OCI-LY3 (cell line): ENCODE data around the gene ARHGAP10.
A peak's percentile ranks its signal among the peaks of the same experiment; 100 is the strongest.

ENCODE experiments used
- H2AFZ ChIP-seq: fragments of 200-600, 300-600 bp; shearing (Covaris generic); 2 replicates; pipeline ENCODE4 v1.6.0; 2014; ENCODE audit warnings: antibody characterized with exemption, low read depth, low read length
- H3K27ac ChIP-seq: fragments of 200-600, 300-600 bp; sonication (generic); 2 replicates; pipeline ENCODE4 v1.5.1; 2014; ENCODE audit warnings: mild to moderate bottlenecking, low read length, moderate library complexity, mixed read lengths
- H3K27me3 ChIP-seq: fragments of 200-600, 300-600 bp; sonication (generic); 2 replicates; pipeline ENCODE4 v1.6.1; 2014; ENCODE audit warnings: low read depth, low read length, mixed read lengths
- H3K36me3 ChIP-seq: fragments of 200-600, 300-600 bp; sonication (generic); replicated peaks from 2 replicates; pipeline ENCODE3; 2014; ENCODE audit warnings: low read depth, low read length, mixed read lengths
- H3K4me1 ChIP-seq: fragments of 300-600, 200-600 bp; sonication (generic); 2 replicates; pipeline ENCODE4 v1.6.1; 2014; ENCODE audit warnings: low read length, mixed read lengths
- H3K4me2 ChIP-seq: fragments of 200-600, 300-600 bp; sonication (generic); 2 replicates; pipeline ENCODE4 v1.6.1; 2014; ENCODE audit warnings: low read length, mixed read lengths
- H3K4me3 ChIP-seq: fragments of 300-600, 200-600 bp; sonication (generic); 2 replicates; pipeline ENCODE4 v1.5.1; 2014; ENCODE audit warnings: antibody characterized with exemption, mild to moderate bottlenecking, low read length, moderate library complexity
- H3K79me2 ChIP-seq: fragments of 300-600, 200-600 bp; shearing (Covaris generic); 2 replicates; pipeline ENCODE4 v1.6.1; 2014; ENCODE audit warnings: mild to moderate bottlenecking, low read length, mixed read lengths
- H3K9ac ChIP-seq: fragments of 300-600, 200-600 bp; shearing (Covaris generic); 2 replicates; pipeline ENCODE4 v1.6.0; 2014; ENCODE audit warnings: mild to moderate bottlenecking, low read length, moderate library complexity
- H3K9me3 ChIP-seq: fragments of 200-600, 300-600 bp; shearing (Covaris generic); 2 replicates; pipeline ENCODE4 v1.6.1; 2014; ENCODE audit warnings: low read length, mixed read lengths; ENCODE audit not compliant: insufficient read depth
- H4K20me1 ChIP-seq: fragments of 200-600, 300-600 bp; sonication (generic); 2 replicates; pipeline ENCODE4 v1.6.1; 2016; ENCODE audit warnings: low read length, mixed read lengths; ENCODE audit not compliant: insufficient read depth
- CTCF ChIP-seq: fragments of 200-600, 300-600 bp; sonication (generic); IDR thresholded peaks from 2 replicates; pipeline ENCODE4 v1.5.1; 2014; ENCODE audit warnings: antibody characterized with exemption, low read length, low read depth
- EZH2phosphoT487 ChIP-seq: fragments of 200-600 bp; shearing (Covaris generic); IDR thresholded peaks from 2 replicates; pipeline ENCODE4 v1.6.1; 2018; ENCODE audit warnings: antibody characterized with exemption, mixed run types, low read depth

Gene ARHGAP10

GRCh38 chr4:147731580-147732517, at the start of gene ARHGAP10:
Gene ARHGAP10, plus strand, starts transcription at chr4:147732088. Its CDS starts 214 bp downstream, at chr4:147732302.
- Histone ChIP-seq H3K9ac (peak within 1 kb of the TSS; percentile 75), H4K20me1 (peaks cover 9% of the 10 kb centered on the region; the same call in 1 of the 2 replicates), H3K4me2 (peak within 1 kb of the TSS; percentile 90), H2AFZ (peak within 1 kb of the TSS; percentile 88), H3K4me3 (peak within 1 kb of the TSS; percentile 76), H3K4me1 (peaks cover 46% of the 10 kb centered on the region), H3K9me3 (no peaks in the 10 kb centered on the region), H3K27me3 (peaks cover 27% of the 10 kb centered on the region), H3K36me3 (no peaks in the 10 kb centered on the region), H3K27ac (peak within 1 kb of the TSS; percentile 51), H3K79me2 (peaks cover 28% of the 10 kb centered on the region)
- no peak for TF ChIP-seq CTCF
- no peak for TF ChIP-seq EZH2phosphoT487

GRCh38 chr4:147682755-147683154, 49.1 kb upstream of the ARHGAP10 start:
- H2AFZ ChIP-seq = no peak overlapping the region
- H3K4me2 ChIP-seq = peak overlapping the region; percentile 78
- H3K9ac ChIP-seq = peak overlapping the region; percentile 78

GRCh38 chr4:147683188-147683591, 48.7 kb upstream of the ARHGAP10 start:
- TF ChIP-seq EZH2phosphoT487 (no peak), CTCF (no peak)
- peak overlapping the region; percentile 56 for H3K27ac ChIP-seq

More at GRCh38 chr4:147682755-147683154, 49.1 kb upstream of the ARHGAP10 start:
- Histone ChIP-seq H4K20me1 (0 out of 2 replicates have a peak, but pooled peaks cover 8% of the 10 kb centered on the region), H3K27me3 (no peaks in the 10 kb centered on the region), H3K36me3 (peaks cover 15% of the 10 kb centered on the region), H3K9me3 (no peaks in the 10 kb centered on the region), H3K27ac (no peak overlapping the region), H3K4me3 (peak overlapping the region; percentile 82), H3K4me1 (peaks cover 12% of the 10 kb centered on the region), H3K79me2 (peaks cover 40% of the 10 kb centered on the region)
- no peak for TF ChIP-seq EZH2phosphoT487
- no peak for TF ChIP-seq CTCF

More at GRCh38 chr4:147683188-147683591, 48.7 kb upstream of the ARHGAP10 start:
- H3K9me3 ChIP-seq = no peaks in the 10 kb centered on the region
- H3K27me3 ChIP-seq = no peaks in the 10 kb centered on the region
- H3K4me3 ChIP-seq = peak overlapping the region; percentile 82
- peaks cover 12% of the 10 kb centered on the region for H3K4me1 ChIP-seq
- H3K4me2 ChIP-seq = peak overlapping the region; percentile 78
- H2AFZ ChIP-seq = peak overlapping the region; percentile 97
- peaks cover 40% of the 10 kb centered on the region for H3K79me2 ChIP-seq
- H3K9ac ChIP-seq = peak overlapping the region; percentile 78
- H3K36me3 ChIP-seq = peaks cover 11% of the 10 kb centered on the region
- H4K20me1 ChIP-seq = 0 out of 2 replicates have a peak, but pooled peaks cover 8% of the 10 kb centered on the region
